Measurements from ENCODE around the gene MYL1.

GRCh38 chr2:210302326-210302725 is 12.6 kb downstream of the MYL1 start:
- TF ChIP-seq CTCF (conservative IDR thresholded peaks at IDR 0.05; ENCODE audit: low read length) = no peak
- no peak for TF ChIP-seq EZH2phosphoT487 (IDR thresholded peaks at IDR 0.05; ENCODE audit: borderline replicate concordance)
